Breast epithelium (tissue), 4 donors: ENCODE measurements around the gene C10orf62. TPM values are rescaled to one million over a fixed set of nuclear protein-coding genes. Genes with fewer than 3 reads are reported as not detected.

Source experiments
- DNase-seq, 2 donors: peaks; one replicate each; pipeline ENCODE4 v3.0.0-alpha.2; 2019; ENCODE audit warnings: low spot score in 2 of 2
- H3K27ac ChIP-seq, 2 donors: fragments of 200-600 bp; sonication (generic) in 1 of 2; one replicate each; pipeline ENCODE4 v1.5.1; 2016 to 2019; ENCODE audit warnings: mild to moderate bottlenecking in 1 of 2
- H3K27me3 ChIP-seq, 2 donors: fragments of 200-600 bp; sonication (generic) in 1 of 2; one replicate each; pipeline versions ENCODE4 v1.5.1 to v1.6.0; 2017 to 2019; ENCODE audit warnings: control low read depth in 1 of 2, mild to moderate bottlenecking in 1 of 2
- H3K36me3 ChIP-seq: fragments of 200-600 bp; one replicate; pipeline ENCODE4 v1.5.1; 2019
- H3K4me1 ChIP-seq, 2 donors: fragments of 200-600 bp; sonication (generic); one replicate each; pipeline ENCODE4 v1.5.1; 2016 to 2019; ENCODE audit warnings: control low read depth in 1 of 2
- H3K4me3 ChIP-seq, 3 donors: fragments of 200-600 bp; sonication (generic); 1 replicate in 2 of 3; 2 replicates in 1 of 3; pipeline ENCODE4 v1.5.1; 2016 to 2019; ENCODE audit warnings: mild to moderate bottlenecking in 3 of 3, moderate library complexity in 2 of 3
- H3K9me3 ChIP-seq, 2 donors: fragments of 200-600 bp; sonication (generic) in 1 of 2; one replicate each; pipeline ENCODE4 v1.5.1; 2016 to 2019; ENCODE audit warnings: control low read depth in 1 of 2
- POLR2A ChIP-seq: fragments of 450-650 bp; IDR thresholded peaks from one replicate; pipeline ENCODE4 v1.6.1; 2016; ENCODE audit warnings: antibody characterized with exemption, mild to moderate bottlenecking, moderate library complexity
- POLR2AphosphoS5 ChIP-seq, 3 donors: sonication (generic); formaldehyde crosslinking; IDR thresholded peaks; one replicate each; pipeline ENCODE4 v1.6.1; 2017; ENCODE audit warnings: antibody characterized with exemption in 3 of 3
- intact Hi-C: fragments of 100-400 bp; cut with DNase I; formaldehyde crosslinking; loops from one replicate; pipeline ENCODE4 v1.15.1; 2023; ENCODE audit warnings: low total_unique reads
- total RNA-seq, 3 donors: library from RNA; depleted of rRNA; stranded (reverse); fragments of >200 nt; gene quantifications; one replicate each; pipeline ENCODE4 v1.1.0, GENCODE V29; 2016
- TF ChIP-seq, protein P1 (sequence below), 3 donors: fragments of 450-650 bp; IDR thresholded peaks; one replicate each; pipeline ENCODE4 v1.5.1; 2016 to 2017; ENCODE audit warnings: antibody characterized with exemption in 3 of 3, mild to moderate bottlenecking in 3 of 3, moderate library complexity in 3 of 3

Gene C10orf62
- total RNA-seq, 3 donors from 2014 or later: 0.32 to 0.33 TPM; not detected in 1

DNA sequence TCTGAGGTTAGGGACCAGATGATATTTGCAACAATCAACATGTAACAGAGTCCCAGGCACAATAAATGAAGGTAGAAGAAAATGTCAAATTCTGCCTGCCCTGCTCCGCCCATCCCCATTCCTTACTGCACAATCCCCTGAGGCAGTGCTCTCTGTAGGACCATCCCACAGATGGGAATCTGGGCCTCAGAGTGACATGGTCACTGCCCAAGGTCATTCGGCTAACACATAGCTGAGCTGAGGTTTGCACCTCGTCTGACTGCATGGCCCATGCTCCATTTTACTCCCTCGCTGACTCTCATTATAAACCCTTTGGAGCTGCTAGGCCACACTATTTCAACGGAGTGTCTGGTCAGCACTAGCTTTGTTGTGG is 4.1 kb upstream of the C10orf62 start:
- H3K4me1 ChIP-seq: no peaks in the 10 kb centered on the region
- no peak overlapping the region for H3K27ac ChIP-seq
- no peaks in the 10 kb centered on the region for H3K27me3 ChIP-seq
- no peak overlapping the region for H3K4me3 ChIP-seq
- intact Hi-C loops: no loop called here
- DNase-seq: no peak
- TF ChIP-seq, protein P1, sequence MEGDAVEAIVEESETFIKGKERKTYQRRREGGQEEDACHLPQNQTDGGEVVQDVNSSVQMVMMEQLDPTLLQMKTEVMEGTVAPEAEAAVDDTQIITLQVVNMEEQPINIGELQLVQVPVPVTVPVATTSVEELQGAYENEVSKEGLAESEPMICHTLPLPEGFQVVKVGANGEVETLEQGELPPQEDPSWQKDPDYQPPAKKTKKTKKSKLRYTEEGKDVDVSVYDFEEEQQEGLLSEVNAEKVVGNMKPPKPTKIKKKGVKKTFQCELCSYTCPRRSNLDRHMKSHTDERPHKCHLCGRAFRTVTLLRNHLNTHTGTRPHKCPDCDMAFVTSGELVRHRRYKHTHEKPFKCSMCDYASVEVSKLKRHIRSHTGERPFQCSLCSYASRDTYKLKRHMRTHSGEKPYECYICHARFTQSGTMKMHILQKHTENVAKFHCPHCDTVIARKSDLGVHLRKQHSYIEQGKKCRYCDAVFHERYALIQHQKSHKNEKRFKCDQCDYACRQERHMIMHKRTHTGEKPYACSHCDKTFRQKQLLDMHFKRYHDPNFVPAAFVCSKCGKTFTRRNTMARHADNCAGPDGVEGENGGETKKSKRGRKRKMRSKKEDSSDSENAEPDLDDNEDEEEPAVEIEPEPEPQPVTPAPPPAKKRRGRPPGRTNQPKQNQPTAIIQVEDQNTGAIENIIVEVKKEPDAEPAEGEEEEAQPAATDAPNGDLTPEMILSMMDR (IDR thresholded peaks at IDR 0.05): no peak
- no peak for TF ChIP-seq POLR2A
- no peak for TF ChIP-seq POLR2AphosphoS5 (IDR thresholded peaks at IDR 0.05)
- H3K36me3 ChIP-seq: no peaks in the 10 kb centered on the region
- H3K9me3 ChIP-seq: no peaks in the 10 kb centered on the region

DNA sequence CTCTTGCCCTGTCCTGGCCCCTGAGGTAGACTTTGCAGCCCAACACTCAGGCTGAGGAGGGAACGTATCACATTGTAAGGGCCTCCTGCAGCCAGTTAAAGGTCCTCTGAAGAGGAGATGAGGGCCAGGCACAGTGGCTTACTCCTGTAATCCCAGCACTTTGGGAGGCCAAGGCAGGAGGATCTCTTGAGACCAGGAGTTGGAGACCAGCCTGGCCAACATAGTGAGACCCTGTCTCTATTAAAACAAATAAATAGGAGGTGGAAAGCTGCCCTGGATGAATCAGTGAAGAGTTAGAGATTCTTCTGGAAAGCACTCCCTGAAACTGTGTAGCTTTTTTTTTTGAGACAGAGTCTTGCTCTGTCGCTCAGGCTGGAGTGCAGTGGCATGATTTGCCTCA is 2.3 kb upstream of the C10orf62 start:
- Histone ChIP-seq H3K27me3 (no peaks in the 10 kb centered on the region), H3K4me3 (no peak overlapping the region), H3K4me1 (no peaks in the 10 kb centered on the region), H3K9me3 (no peaks in the 10 kb centered on the region), H3K27ac (no peak overlapping the region), H3K36me3 (no peaks in the 10 kb centered on the region)
- TF ChIP-seq, protein P1 (IDR thresholded peaks at IDR 0.05): no peak
- no peak for TF ChIP-seq POLR2A
- intact Hi-C loops: no loop called here
- no peak for DNase-seq

DNA sequence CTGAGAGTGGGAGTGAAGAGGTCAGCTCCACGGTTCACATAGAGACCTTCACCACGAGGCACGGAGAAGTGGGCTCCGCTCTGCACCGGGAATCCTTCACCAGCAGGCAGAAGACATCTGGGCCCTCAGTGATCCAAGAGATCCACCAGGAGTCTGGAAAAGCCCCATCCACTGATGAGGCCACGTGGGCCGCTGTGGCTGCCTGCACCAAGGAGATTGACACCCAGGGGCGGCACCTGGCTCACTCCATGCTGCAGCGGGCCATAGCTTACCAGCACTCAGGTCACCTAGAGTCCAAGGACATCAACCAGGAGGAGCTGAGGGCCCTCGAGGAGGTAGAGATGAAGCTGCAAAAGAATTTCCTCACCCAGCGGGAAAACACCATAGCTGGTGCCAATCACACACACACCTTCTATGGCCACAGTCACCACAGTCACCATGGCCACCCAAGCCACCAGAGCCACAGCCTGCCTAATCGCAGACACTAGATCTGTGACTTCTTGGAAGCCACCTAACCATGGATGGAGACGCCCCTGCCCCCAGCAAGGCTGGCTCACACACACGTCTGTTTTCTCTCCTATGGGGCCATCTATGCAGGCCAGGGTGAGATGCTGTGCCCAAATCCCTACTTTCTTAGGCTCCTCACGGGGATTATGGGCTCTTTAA is 694 bp downstream of the C10orf62 start:
- DNase-seq: no peak
- Histone ChIP-seq H3K36me3 (no peaks in the 10 kb centered on the region), H3K4me1 (no peaks in the 10 kb centered on the region), H3K27me3 (no peaks in the 10 kb centered on the region), H3K9me3 (no peaks in the 10 kb centered on the region), H3K27ac (no peak overlapping the region), H3K4me3 (no peak overlapping the region)
- TF ChIP-seq POLR2AphosphoS5 (IDR thresholded peaks at IDR 0.05): no peak
- TF ChIP-seq POLR2A: no peak
- TF ChIP-seq, protein P1 (IDR thresholded peaks at IDR 0.05): no peak
- intact Hi-C loops: no loop called here

DNA sequence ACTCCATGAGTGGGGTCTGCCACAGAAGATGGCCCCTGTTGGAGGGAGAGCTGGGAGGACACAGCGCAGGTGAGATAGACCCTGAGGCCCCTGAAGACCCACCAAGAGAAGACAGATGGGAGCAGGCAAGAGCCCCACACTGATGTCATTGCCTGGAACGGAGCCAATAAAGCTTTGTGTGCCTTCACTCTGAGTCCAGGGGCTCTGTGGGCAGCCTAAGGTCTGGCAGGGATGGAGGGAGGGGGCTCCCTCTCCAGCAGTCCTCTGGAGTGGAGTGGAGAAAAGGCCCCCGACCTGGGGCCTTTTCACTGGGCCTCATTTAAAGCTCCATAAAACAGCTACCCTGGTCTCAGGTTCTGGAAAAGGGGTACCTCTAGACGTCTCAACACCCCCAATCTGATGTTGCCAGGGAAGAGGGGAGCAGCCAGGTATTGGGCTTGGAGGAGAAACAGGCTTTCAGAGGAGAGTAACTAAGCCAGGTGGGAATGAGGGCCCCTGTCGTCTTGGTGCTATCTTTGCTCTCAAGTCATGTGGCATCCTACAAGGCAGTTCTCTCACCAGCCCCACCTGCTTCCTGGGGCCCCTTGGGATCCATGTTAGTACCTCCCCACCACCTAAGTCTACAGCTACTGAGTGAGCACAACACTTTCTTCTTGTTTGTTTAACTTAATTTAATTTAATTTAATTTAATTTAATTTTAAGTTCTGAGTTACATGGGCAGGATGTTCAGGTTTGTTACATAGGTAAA is 1.4 kb downstream of the C10orf62 start:
- Histone ChIP-seq H3K9me3 (no peaks in the 10 kb centered on the region), H3K27ac (no peak overlapping the region), H3K4me3 (no peak overlapping the region), H3K4me1 (no peaks in the 10 kb centered on the region), H3K36me3 (no peaks in the 10 kb centered on the region), H3K27me3 (no peaks in the 10 kb centered on the region)
- no peak for TF ChIP-seq POLR2AphosphoS5 (IDR thresholded peaks at IDR 0.05)
- TF ChIP-seq, protein P1 (IDR thresholded peaks at IDR 0.05): no peak
- no peak for TF ChIP-seq POLR2A
- intact Hi-C loops: no loop called here
- no peak for DNase-seq

DNA sequence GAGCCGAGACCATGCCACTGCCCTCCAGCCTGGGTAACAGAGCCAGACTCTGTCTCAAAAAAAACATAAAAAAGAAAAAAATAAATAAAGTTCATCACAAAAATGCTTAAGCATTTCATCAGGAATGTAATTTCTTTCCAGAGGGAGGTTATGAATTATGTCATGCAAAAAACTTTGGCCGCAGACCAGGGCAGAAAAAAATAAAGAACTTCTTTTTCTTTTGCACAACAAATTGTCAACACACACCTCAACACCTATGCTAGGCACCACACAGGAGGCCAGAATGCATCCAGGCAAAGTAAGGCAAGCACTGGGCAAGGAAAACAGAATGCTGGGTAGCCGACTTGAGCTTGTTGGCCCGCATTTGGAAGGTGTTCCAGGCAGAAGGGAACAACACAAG is 3.9 kb downstream of the C10orf62 start:
- Histone ChIP-seq H3K4me3 (no peak overlapping the region), H3K27ac (peak overlapping the region in 1 of 2 donors; percentile 20), H3K4me1 (no peaks in the 10 kb centered on the region), H3K27me3 (no peaks in the 10 kb centered on the region), H3K36me3 (no peaks in the 10 kb centered on the region), H3K9me3 (no peaks in the 10 kb centered on the region)
- TF ChIP-seq POLR2AphosphoS5 (IDR thresholded peaks at IDR 0.05) (no peak), POLR2A (no peak)
- TF ChIP-seq, protein P1 (IDR thresholded peaks at IDR 0.05): no peak
- DNase-seq: no peak
- intact Hi-C loops: no loop called here
